ENCODE data around the gene ACP1. TPM values are rescaled to one million over a fixed set of nuclear protein-coding genes. Genes with fewer than 3 reads are reported as not detected.
A peak's percentile ranks its signal among the peaks of the same experiment; 100 is the strongest.

Gene ACP1
- total RNA-seq, 1 donor from 2014 or later, result 133 TPM

- H3K9me3 Mint-ChIP-seq, result no peaks in the 10 kb centered on the region
- TF ChIP-seq, protein P1, sequence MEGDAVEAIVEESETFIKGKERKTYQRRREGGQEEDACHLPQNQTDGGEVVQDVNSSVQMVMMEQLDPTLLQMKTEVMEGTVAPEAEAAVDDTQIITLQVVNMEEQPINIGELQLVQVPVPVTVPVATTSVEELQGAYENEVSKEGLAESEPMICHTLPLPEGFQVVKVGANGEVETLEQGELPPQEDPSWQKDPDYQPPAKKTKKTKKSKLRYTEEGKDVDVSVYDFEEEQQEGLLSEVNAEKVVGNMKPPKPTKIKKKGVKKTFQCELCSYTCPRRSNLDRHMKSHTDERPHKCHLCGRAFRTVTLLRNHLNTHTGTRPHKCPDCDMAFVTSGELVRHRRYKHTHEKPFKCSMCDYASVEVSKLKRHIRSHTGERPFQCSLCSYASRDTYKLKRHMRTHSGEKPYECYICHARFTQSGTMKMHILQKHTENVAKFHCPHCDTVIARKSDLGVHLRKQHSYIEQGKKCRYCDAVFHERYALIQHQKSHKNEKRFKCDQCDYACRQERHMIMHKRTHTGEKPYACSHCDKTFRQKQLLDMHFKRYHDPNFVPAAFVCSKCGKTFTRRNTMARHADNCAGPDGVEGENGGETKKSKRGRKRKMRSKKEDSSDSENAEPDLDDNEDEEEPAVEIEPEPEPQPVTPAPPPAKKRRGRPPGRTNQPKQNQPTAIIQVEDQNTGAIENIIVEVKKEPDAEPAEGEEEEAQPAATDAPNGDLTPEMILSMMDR (conservative IDR thresholded peaks at IDR 0.05), result no peak
- no peak for DNase-seq (ENCODE audit: low read depth, low spot score)
- H3K4me1 Mint-ChIP-seq, result peaks cover 13% of the 10 kb centered on the region
- H3K27ac Mint-ChIP-seq (ENCODE audit: unreplicated experiment), result no peak within 1 kb of the TSS
- peak within 1 kb of the TSS; percentile 80 for H3K4me3 Mint-ChIP-seq
- H3K27me3 Mint-ChIP-seq (ENCODE audit: low read depth), result peaks cover 61% of the 10 kb centered on the region
- peaks cover 2% of the 10 kb centered on the region for H3K36me3 Mint-ChIP-seq (ENCODE audit: low read depth)
Measured at GRCh38 chr2:287911-288757, 23.4 kb downstream of the ACP1 start, which contains the start of gene ALKAL2. ALKAL2 (minus strand) TSS chr2:288091; CDS start chr2:287835, 256 bp downstream.

DNA sequence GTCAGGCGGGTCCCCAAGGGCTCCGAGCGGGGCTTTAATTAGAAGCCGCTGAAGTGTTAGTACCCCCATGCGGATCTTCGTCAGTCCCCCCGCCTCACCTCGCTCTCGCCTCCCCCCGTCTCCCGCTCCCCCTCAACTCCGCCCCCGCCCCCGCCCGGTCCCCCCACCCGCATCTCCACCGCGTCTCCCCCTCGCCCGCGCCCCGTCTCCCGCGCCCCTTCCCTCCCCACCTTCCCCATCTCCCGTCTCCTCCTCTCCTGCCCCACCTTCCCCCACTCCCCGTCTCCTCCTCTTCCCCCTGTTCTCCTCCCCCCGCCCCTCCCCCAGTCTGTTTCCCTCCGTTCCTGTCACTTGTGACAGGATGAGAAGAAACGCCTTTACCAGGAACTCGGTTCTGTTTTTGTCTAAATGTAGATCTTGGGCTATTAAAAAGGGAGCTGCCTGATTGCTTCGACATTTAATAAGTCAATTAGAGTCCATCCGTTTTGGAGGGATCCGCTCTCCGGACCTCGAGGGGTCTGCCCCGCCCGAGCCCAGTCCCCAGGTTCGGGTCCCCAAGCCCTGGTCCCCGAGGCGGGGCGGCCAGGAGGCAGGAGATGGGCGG, 24.1 kb downstream of the ACP1 start:
- TF ChIP-seq, protein P1 (conservative IDR thresholded peaks at IDR 0.05), result no peak
- Mint-ChIP-seq H3K36me3 (ENCODE audit: low read depth) (peaks cover 2% of the 10 kb centered on the region), H3K4me3 (no peak overlapping the region), H3K27me3 (ENCODE audit: low read depth) (peaks cover 59% of the 10 kb centered on the region), H3K9me3 (no peaks in the 10 kb centered on the region), H3K27ac (ENCODE audit: unreplicated experiment) (no peak overlapping the region), H3K4me1 (peaks cover 13% of the 10 kb centered on the region)
- no peak for DNase-seq (ENCODE audit: low read depth, low spot score)

DNA sequence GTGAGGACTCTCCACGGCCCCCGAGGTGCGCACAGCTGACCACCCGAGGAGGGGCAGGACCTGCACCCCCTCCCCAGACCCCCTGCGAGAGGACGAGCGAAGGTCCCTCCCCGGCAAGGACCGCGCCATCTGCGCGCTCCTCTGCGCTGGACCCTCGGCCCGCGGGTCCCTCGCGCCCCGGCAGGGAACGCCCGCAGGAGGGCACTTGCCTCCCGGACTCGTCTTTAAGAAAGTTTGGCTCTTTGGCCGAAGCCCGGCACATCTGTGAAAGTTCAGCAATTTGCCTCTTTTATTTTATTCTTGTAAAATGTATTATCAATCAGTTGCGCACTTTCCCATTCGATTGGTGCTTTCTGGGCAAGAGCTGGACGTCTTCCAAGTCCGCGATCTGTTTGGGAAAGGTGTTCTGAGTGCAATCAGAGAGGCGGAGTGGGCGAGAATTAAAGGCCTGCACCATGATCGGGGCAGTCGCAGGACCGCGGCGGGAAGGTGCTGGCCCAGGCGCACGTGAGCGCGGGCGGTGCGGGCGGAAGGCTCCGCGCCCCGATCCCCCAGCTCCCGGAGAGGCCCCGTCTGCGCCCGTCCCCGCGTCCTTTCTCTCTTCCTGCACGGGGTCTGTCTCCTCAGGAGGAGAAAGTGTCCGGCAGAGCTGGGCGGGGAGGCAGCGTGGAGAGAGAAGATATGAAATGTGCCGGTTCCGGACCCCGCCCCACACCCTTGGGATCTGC, 24.8 kb downstream of the ACP1 start:
- Mint-ChIP-seq H3K36me3 (ENCODE audit: low read depth) (peaks cover 2% of the 10 kb centered on the region), H3K27me3 (ENCODE audit: low read depth) (peaks cover 59% of the 10 kb centered on the region), H3K9me3 (no peaks in the 10 kb centered on the region), H3K4me1 (peaks cover 13% of the 10 kb centered on the region), H3K27ac (ENCODE audit: unreplicated experiment) (no peak overlapping the region), H3K4me3 (peak overlapping the region; percentile 89)
- TF ChIP-seq, protein P1 (conservative IDR thresholded peaks at IDR 0.05), result no peak
- no peak for DNase-seq (ENCODE audit: low read depth, low spot score)

GRCh38 chr2:290090-290722, 25.5 kb downstream of the ACP1 start:
- H3K9me3 Mint-ChIP-seq, result no peaks in the 10 kb centered on the region
- peaks cover 52% of the 10 kb centered on the region for H3K27me3 Mint-ChIP-seq (ENCODE audit: low read depth)
- TF ChIP-seq, protein P1 (conservative IDR thresholded peaks at IDR 0.05), result peak; percentile 80
- peaks cover 2% of the 10 kb centered on the region for H3K36me3 Mint-ChIP-seq (ENCODE audit: low read depth)
- peak; percentile 66 for DNase-seq (ENCODE audit: low read depth, low spot score)
- no peak overlapping the region for H3K27ac Mint-ChIP-seq (ENCODE audit: unreplicated experiment)
- peak overlapping the region; percentile 89 for H3K4me3 Mint-ChIP-seq
- peaks cover 13% of the 10 kb centered on the region for H3K4me1 Mint-ChIP-seq

GRCh38 chr2:295090-295489, 30.3 kb downstream of the ACP1 start:
- Mint-ChIP-seq H3K27me3 (ENCODE audit: low read depth) (peaks cover 34% of the 10 kb centered on the region), H3K9me3 (peaks cover 4% of the 10 kb centered on the region), H3K4me1 (peaks cover under 1% of the 10 kb centered on the region), H3K4me3 (no peak overlapping the region), H3K27ac (ENCODE audit: unreplicated experiment) (no peak overlapping the region), H3K36me3 (ENCODE audit: low read depth) (no peaks in the 10 kb centered on the region)
- no peak for DNase-seq (ENCODE audit: low read depth, low spot score)
- TF ChIP-seq, protein P1 (conservative IDR thresholded peaks at IDR 0.05), result no peak

Data from neural crest cell (in vitro differentiated cells).